ENCODE results near the gene ZC2HC1B.

ZC2HC1B gene

DNA sequence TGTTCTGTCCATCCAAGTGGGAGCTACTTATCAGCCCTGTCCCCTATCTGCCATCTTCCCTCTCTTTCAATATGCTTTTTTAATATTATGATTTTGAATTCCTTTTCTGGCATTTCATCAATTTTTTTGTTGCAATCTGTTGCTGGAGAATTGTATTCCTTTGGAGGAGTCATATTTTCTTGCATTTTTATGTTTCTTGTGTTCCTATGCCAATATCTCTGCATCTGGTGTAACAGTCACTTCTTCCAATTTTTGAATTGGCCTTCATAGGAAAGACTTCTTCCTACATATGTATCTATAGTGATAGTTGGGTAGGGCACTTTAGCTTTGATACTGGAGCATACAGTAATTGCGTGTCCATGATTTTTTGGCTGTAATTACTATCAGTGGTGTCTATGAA lies 70.1 kb downstream of the ZC2HC1B start:
- no peak for DNase-seq (ENCODE audit: low spot score)

DNA sequence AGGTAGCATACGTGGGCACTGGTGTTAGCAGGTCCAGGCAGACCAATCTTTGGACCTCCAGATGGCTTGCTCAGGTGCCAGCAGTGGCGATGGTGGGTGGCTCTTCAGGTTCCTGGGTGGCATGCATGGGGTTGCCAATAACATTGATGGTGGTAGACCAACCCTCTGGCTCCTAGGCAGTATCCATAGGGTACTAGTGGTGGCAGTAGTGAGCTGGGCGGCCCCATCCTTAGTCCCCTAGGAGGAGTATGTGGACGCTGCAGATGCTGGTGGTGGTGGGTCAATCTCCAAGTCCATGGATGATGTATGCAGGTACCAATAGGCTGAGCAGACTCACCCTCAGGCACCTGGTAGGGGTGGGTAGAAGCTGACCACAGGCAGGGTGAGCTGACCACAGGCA lies 70.6 kb downstream of the ZC2HC1B start:
- DNase-seq (ENCODE audit: low spot score), result no peak

DNA sequence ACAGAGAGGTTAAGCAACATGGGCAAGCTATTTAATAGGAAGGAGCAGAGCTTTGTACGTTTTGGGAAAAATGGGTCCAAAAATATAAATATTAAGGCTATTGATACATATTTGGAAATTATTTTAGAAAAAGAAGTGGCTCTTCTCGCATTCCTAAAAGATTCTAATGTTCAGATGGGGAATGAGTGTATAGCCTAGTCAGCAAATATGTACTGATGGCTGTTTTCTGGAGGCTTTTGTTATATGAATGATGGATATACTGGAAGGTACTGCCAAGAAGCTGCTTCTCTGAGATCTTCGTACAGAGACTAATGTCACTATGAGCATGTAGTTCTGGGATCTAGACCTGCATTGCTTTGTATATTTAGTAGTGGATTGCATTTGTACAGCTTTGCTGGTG lies 72.1 kb downstream of the ZC2HC1B start:
- DNase-seq (ENCODE audit: low spot score), result no peak

DNA sequence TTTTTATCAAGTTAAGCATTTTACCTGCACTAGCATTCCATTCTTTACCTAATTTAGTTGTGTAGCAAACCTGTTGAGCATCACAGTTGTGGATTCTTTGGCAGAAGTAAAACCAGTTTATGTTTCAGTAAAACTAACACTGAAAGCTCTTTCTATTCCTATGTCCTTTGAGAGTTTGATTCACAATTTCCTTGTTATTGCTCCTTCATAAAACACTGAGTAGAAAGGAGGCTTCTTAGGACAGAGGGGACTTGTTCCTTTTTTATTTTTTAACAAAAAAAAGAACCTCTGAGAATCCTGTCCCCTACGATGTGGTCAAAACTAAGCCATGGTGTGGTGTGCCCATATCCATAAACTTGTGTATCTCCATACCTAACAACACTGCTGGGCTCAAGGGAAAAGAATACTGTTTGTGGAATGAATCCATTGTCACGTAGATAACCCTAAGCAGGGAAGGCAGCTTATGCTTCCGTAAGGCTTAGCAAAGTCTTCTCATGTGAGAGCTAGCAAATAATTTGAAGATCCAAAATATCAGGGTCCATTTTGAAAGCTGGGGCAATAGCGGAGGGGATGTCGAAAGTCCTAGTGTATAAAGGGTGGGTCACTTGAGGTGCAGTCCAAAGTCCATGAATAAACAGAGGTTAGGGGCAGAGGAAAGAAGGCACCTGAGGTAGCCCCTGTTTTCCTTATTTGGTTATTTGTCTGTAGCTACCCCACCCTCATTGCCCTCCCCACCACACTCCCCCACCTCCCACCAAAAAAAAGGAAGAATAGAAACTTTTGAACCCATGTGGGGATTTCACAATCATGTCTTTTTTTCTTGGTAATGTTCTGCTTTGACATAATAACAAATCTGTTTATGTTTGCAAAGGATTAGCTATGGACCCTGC lies 72.7 kb downstream of the ZC2HC1B start:
- DNase-seq (ENCODE audit: low spot score), result no peak

DNA sequence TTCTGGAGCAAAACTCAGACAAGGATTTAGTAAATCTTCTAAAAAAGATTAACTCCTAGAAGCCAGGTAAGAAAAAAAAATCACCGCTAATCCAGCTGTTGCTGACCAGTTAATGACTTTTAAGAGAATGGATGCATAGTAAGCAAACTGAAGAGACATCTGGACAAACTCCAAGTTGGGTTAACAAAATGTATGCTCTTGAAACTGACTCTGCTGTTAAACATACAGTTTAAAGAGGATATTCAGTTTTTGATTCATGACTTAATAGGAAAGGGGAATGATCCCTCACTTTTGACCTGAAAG lies 73.3 kb downstream of the ZC2HC1B start:
- no peak for DNase-seq (ENCODE audit: low spot score)

DNA sequence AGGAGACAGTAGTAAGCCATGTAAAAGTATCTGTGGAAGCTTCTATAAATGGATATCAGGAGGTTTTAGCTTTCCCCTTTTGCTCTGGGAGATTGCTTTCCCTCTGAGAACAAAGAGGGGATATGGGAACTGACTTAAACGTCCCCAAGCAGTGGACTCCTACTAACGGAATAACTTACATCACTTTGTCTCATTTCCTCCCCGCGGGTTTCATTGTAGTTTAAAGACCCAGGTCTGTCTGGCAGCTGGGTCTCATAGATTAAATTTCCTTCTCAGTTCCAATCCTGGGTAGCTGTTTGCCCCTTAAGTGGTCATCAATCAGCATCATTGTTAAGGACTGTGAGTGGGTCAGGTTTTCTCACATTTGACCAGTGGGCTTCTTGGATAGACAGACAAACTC lies 75.1 kb downstream of the ZC2HC1B start:
- DNase-seq (ENCODE audit: low spot score), result no peak

DNA sequence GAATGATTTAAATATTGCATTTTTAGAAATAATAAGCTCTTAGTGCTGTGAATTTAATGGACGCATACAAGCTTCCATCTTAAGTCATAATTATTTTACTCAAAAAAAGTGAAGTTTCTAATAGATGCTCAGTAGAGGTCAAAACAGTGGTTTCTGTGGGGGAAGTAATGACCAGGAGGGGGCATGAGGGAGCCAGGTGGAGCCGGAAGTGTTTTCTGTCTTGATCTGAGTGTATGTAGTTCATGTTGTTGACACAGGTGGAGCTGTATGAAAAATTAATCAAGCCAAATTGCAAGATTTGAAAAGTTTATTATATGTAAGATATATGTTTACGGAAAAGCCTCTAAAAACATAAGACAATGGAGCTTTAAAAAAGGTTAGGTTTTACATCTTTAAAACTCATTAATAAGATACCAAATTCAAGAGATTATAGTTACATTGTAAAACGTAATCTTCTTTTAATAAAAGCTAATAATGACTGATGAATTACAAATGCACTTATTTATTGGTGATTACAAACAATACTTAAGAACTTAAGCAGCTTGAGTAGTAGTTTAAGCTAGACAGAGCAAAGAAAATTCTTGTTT lies 75.8 kb downstream of the ZC2HC1B start:
- DNase-seq (ENCODE audit: low spot score), result peak; percentile 61

DNA sequence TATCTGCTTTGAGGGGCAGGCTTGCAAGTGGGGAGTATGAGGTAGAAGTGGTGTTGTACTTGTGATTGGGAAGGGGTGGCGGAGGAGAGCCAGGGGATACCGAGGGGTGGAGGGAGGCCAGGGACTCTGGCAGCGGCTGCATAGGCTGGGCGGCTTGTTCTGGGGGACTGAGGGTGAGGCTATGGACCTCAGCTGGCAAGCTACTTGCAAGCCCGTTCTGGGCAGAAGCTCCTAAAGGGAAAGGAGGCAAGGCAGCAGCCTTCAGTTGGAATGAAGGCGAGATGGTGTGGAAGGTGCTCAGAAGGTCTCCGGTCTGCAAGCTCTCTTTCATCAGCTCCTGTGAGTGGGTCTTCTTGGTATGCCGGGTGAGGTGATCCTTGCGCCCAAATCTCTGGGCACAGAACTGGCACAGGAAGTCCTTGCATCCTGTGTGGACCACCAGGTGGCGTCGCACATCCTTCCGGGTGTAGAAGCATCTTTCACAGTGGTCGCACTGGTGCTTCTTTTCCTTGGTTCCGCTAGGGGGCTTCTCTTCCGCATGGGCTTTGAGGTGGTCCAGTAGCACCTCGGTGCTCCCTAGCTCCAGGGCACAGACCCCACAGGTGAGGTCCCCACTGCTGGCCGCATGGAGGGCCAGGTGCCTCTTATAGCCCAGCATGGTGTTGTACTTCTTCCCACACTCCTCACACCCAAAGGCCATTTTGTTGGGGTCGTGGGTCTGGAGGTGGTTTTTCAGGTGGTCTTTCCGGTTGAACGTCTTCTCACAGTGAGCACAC lies 77.8 kb downstream of the ZC2HC1B start:
- DNase-seq (ENCODE audit: low spot score), result peak; percentile 73

DNA sequence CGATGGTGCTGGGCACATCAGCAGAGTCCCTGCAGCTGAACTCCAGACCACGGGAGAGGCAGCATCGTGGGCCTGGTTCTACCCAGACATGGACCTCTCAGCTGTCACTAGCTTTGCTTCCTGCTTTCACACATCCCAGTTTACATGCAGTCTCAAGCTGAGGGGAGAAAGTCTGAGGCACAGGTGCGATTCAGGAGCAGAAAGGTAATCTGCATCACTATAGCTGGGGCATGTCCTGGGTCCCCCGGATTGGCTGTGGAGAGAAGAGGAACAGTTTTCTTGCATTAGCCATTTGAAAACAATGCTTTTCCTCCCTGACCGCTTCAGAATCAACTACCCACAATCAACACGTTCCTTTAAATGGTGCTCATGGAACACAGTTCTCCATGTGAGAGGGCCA lies 83.9 kb downstream of the ZC2HC1B start:
- no peak for DNase-seq (ENCODE audit: low spot score)

DNA sequence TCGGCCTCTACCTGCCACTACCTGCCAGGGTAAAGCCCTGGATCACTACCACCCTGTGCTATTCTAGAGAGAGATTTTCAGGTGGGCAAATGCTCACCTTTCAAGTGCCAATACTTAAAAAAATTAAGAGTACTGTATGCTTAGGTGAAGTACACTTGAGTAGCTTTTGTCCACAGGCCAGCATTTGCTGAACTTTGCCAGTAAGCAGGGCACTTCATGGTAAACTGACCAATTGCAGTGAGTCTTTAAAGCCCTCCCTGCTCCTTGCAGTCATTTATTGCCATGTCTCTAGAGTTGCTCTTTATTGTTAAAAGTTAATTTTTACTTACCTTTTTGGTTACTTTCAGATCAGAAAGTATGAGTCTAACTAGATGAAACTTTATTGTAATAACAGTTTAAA lies 85.3 kb downstream of the ZC2HC1B start:
- no peak for DNase-seq (ENCODE audit: low spot score)

DNA sequence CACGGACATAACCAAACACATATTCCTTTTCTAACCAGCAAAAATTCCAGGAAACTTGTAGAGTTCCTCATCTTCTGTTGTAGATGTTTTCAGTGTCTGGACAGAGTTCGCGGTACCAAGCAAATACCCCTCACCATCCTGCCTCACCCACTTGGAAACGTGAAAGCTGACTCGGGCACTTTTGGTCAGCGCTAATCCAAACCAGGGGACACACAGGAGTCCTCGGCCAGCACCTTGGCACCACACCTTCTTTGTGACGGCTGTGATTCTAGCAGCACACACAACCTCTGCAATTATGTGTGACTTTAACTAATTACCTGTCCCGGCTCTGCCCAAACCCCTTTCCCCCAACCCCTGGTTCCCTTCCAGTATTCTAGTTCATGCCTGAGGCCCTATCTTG lies 85.7 kb downstream of the ZC2HC1B start:
- DNase-seq (ENCODE audit: low spot score), result no peak

DNA sequence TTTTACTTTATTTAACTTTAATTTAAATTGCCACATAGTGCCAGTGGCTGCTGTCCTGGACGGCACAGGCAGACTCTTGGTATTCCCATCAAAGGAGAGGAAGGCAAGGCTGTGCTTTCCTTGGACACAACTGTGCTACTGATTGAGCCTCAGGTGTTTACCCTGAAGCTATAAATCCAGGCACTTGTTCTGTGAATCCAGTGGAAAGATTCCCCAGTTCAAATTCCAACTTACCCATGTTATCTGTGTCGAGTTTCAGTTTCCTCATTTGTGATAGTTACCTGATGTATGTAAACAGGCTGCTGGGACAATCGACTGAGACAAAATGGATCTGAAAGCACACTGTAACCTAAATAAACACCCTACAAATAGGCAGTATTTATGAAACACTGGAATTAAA lies 86.6 kb downstream of the ZC2HC1B start:
- DNase-seq (ENCODE audit: low spot score), result no peak

DNA sequence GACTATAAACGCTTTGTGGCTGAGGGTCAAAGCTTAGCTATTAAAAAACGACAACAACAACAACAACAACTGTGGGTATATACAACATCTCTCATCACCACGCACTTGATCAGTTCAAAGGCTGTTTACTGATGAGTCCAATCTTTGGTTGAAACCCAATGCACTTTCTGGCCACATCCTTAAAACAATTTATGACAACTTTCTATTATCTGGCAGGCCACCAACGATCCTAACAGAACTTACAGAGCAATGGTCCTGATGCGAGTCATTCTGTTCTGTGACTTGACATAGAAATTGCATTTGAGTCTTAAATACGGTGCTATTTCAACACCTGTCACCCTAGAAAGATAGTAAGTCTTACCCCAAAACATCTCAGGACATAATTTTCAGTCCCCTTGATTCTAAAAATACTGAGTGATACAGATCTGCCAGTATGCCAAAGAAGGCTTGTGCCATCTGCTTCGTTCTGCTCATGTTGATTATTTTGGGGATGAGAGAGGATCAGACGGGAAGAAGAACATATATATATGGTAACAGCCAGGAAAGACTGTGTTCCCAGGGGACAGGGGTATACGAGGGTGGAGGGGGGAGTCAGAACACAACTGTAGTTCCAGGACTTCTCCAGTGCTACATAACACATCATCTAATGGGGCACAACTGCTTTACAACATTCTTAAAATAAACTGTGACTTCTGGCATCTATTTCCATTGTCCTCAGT lies 87.9 kb downstream of the ZC2HC1B start:
- no peak for DNase-seq (ENCODE audit: low spot score)

DNA sequence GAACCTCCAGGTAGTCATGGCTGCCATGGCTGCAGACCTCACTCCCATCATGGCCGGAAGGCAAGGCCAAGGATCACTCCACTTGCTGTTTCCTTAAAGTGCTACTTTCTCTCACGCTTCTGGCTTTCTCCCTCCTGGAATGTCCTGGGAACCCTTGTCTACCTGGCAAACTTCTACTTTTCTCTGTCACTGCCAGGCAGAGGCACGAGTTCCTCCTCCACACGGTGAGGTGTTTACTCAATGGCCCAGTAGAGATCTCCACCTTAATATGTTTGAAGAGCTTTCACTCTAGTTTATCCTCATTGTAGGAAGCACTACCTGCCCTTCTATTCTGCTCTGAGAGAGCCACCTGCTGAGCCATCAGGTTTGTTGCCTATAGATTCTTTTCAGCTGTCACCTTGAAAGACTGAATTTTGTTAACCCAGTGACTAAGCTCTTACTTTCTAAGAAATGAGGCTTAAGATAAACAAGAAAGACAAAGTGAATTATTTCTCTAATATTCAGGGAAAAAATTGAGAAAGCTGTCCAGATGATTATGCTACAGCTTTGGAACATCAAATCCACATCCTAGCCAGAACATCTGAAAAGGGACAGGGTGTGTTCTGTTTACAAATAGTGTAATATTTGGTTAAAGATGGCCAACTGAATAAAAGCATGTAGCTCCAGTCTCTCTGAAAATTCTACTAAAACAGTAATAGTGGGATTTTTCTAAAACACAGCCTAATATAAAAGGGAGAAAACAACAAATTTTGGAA lies 88.8 kb downstream of the ZC2HC1B start:
- no peak for DNase-seq (ENCODE audit: low spot score)

DNA sequence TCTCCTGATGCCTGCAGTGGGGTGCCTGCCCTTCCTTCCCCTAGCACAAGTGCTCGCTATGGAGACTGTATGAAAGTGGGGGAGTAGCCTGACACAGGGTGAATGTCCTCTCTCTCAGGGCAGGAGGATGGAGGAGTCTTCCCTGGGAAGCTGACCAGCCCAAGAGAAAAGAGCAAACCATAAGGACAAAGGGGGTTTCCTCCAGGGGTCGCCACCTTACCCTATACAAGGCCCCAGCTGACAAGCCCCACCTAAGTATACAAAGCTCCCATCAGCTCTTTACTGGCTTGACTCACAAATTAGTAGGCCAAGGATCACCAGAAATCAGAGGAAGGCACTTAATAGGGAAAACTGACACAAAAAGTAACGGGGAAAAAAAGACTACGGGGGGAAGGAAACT lies 89.6 kb downstream of the ZC2HC1B start:
- DNase-seq (ENCODE audit: low spot score), result no peak

DNA sequence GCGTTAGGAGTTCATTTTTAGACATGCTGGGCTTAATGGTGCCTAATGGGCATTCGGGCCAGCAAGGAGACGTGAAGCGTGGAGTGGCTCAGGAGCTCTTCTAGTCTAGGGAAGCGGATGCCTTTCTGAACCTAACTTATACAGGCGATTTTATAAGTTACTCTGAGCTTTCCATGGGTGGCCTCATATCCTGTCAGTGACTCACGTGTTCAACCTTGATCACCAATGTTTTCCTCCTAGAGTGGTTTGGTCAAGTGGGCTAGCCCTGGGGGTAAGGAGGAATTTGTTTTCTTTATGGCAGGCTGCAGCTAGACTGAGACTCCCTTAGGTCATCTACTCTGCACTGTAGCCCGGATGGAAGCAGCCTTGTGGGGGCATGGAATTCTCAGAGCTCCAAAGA lies 91.7 kb downstream of the ZC2HC1B start:
- DNase-seq (ENCODE audit: low spot score), result no peak

DNA sequence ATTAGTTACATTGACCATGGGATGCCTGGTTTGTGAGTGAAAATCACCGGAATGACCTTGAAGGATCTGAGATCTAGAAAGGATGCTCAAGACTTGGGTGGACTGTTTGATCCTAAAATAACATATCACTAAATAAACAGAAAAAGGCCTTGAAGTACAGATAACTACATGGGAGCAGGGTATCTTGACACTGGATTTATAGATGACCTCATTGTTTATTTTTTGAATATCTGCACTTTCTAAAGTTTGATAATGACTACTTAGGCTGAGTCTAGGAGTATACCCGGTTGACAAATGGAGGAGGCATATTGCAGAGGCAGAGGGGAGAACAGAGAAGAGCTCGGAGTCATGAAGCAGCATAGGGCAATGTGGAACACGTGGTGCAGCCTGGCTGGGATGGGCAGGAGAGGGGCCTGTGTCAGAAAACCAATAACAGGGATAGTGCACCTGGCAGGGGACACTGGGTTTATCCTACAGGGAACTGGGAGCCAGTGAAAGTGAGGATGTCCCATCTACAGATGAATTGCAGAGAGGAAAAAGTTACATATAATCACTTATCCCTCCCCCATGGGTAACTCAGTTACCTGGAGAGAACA lies 93.5 kb downstream of the ZC2HC1B start:
- DNase-seq (ENCODE audit: low spot score), result no peak

DNA sequence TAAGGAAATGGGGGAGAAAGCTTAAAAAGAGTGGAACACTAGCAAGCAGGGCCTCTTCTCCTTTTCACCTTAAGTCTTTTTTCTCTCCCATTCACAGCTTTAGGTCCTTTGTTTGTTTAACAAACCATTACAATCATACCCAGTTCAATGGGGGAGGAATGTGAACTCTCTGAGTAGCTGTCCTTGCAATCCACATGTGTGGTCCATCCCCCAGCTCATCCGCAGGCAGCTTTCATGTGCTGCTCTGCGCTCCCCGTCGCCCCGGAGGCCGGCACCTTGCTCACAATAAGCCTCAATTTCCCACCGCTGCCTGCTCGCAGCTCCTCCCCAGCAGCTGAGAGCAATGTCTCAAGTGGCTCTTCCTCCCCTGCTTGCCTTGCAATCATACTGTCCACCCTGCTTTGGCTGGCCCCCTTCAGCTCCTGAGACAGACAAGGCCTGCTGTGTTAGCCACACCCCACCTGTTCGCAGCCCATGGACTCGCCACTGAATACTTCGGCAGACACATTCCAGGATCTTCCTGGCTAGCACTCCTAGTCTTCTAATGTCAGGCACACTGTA lies 94.6 kb downstream of the ZC2HC1B start:
- DNase-seq (ENCODE audit: low spot score), result no peak

DNA sequence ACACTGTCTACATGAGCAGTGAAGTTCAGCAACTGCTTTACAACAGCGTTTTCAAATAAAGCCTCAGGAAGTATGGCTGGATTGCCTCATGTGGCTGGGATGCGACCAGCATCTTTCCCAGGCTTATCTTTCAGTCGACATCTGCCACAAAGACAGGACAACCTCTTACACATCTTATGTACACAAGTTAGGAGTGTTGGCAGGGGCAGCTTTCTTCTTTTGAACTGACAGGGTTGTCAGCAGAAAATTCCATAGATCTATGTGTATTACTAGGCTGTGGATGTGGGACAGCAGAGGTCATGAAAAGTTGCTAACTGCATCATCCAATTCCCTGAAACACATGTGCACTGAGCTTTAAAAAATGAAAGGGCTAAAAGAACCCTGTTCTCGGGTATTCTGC lies 95.7 kb downstream of the ZC2HC1B start:
- no peak for DNase-seq (ENCODE audit: low spot score)

DNA sequence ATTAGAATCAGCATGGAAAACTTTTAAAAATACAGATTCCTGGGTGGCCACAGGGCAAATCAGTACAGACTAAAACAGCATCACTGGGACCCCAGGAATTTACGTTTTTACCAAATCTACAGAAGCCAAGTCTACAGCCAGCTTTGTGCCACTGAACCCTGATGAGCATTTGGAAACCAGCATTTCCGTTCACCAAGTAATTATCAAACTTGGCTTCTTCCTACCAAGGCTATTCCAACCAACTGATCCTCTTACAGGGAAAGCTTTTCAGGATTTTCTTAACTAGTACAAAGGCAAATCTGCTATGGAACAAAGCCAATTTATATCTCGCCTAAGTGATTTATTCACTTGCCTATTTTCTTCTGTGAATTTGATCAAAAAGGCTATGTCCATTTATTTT lies 96.8 kb downstream of the ZC2HC1B start:
- DNase-seq (ENCODE audit: low spot score), result no peak

Measured in AG20443 (cell line).